ENCODE measurements around the gene PAAF1. TPM values are rescaled to one million over a fixed set of nuclear protein-coding genes. Genes with fewer than 3 reads are reported as not detected.

PAAF1 gene
- total and polyA plus RNA-seq, 2 donors (not counting 1 experiment from before 2014, with no cell fraction given), result 9.2 to 17.5 TPM

DNA sequence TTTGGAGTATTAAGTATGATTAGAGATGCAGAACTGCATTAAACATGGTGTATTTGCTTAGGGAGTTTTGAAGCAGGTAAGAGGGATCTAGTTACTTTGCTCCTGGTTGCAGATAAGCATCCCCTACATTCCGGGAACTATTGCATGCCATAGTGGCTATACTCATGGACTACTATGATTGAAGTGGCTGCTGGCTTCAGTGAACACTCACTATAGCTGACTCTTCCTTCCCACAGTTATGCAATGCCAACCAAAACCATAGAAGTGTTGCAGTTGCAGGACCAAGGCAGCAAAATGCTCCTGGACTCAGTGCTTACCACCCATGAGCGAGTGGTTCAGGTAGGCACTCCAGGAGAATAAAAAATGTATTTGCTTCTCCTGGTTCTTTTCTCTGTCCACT is 17.1 kb upstream of the PAAF1 start:
- no peak overlapping the region for H3K4me2 ChIP-seq (ENCODE audit: extremely low read depth, insufficient read depth, low read length)
- no peak overlapping the region for H3K9ac ChIP-seq (ENCODE audit: insufficient read depth, low read length)
- no peaks in the 10 kb centered on the region for H3K4me1 ChIP-seq (ENCODE audit: control insufficient read depth, extremely low read depth, insufficient read depth, low read length)
- H3K36me3 ChIP-seq (ENCODE audit: control insufficient read depth, insufficient read depth, low read length), result no peaks in the 10 kb centered on the region
- no peak overlapping the region for H2AFZ ChIP-seq (ENCODE audit: low read length)
- no peak overlapping the region for H3K27ac ChIP-seq (ENCODE audit: insufficient read depth, low read length)
- H3K4me3 ChIP-seq (replicated peaks in 1 of 4; ENCODE audit: control extremely low read depth in 1 of 4, insufficient read depth in 1 of 4, low read depth in 3 of 4, low read length in 4 of 4), result no peak overlapping the region
- no peaks in the 10 kb centered on the region for H3K79me2 ChIP-seq (ENCODE audit: control insufficient read depth, insufficient read depth, low read length)
- H3K27me3 ChIP-seq (ENCODE audit: control insufficient read depth, insufficient read depth, low read length), result no peaks in the 10 kb centered on the region
- DNase-seq (ENCODE audit: low read depth in 2 of 2), result peak in 1 of 2 donors; percentile 14
- no peaks in the 10 kb centered on the region for H4K20me1 ChIP-seq (ENCODE audit: control insufficient read depth, extremely low read depth, insufficient read depth, low read length)
- no peak for TF ChIP-seq EZH2 (IDR thresholded peaks at IDR 0.05; ENCODE audit: low read length, missing control alignments)
- TF ChIP-seq, protein P1, sequence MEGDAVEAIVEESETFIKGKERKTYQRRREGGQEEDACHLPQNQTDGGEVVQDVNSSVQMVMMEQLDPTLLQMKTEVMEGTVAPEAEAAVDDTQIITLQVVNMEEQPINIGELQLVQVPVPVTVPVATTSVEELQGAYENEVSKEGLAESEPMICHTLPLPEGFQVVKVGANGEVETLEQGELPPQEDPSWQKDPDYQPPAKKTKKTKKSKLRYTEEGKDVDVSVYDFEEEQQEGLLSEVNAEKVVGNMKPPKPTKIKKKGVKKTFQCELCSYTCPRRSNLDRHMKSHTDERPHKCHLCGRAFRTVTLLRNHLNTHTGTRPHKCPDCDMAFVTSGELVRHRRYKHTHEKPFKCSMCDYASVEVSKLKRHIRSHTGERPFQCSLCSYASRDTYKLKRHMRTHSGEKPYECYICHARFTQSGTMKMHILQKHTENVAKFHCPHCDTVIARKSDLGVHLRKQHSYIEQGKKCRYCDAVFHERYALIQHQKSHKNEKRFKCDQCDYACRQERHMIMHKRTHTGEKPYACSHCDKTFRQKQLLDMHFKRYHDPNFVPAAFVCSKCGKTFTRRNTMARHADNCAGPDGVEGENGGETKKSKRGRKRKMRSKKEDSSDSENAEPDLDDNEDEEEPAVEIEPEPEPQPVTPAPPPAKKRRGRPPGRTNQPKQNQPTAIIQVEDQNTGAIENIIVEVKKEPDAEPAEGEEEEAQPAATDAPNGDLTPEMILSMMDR (conservative IDR thresholded peaks at IDR 0.05 in 1 of 2, IDR thresholded peaks at IDR 0.05 in 1 of 2; ENCODE audit: low read depth in 1 of 2, low read length in 2 of 2), result no peak
- no peaks in the 10 kb centered on the region for H3K9me3 ChIP-seq (ENCODE audit: control insufficient read depth, insufficient read depth, low read depth, low read length)

DNA sequence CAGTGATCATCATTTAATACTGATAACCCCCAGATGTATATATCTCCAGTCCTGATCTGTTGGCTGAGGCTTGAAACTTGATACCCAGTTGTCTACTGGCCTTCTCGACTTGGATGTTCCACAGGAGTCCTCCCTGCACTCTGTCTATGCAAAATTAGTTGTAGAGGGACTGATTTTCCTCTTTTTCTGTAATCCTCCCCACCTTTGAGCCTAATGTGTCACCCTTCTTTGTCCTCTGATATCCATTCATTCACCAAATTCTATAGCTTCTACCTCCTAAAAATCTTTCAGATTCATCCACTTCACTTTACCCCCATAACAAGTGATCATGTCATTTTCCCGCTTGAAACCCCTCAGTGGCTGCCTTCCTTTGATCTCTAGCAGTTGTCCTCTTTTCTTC is 16.6 kb upstream of the PAAF1 start:
- no peaks in the 10 kb centered on the region for H3K79me2 ChIP-seq (ENCODE audit: control insufficient read depth, insufficient read depth, low read length)
- TF ChIP-seq EZH2 (IDR thresholded peaks at IDR 0.05; ENCODE audit: low read length, missing control alignments), result no peak
- TF ChIP-seq, protein P1 (conservative IDR thresholded peaks at IDR 0.05 in 1 of 2, IDR thresholded peaks at IDR 0.05 in 1 of 2; ENCODE audit: low read depth in 1 of 2, low read length in 2 of 2), result no peak
- no peak overlapping the region for H3K9ac ChIP-seq (ENCODE audit: insufficient read depth, low read length)

DNA sequence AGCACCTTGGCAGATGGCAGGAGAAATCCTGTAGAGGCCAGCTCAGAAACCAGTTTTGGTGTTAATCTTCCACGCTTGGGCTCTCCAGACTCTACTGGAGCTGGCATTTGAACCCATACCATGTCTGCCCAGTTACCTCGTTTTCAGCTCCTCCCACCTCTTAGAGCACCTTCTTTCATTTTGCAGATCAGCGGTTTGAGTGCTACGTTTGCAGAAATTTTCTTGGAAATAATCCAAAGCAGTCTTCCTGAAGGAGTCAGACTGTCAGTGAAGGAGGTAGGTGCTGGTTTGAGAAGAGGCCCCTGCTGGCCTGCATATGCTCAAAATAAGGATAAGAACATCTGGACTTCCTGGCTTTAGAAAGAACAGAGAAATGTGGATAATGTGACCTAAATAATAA is 13.8 kb upstream of the PAAF1 start:
- TF ChIP-seq, protein P1 (conservative IDR thresholded peaks at IDR 0.05 in 1 of 2, IDR thresholded peaks at IDR 0.05 in 1 of 2; ENCODE audit: low read depth in 1 of 2, low read length in 2 of 2), result no peak
- TF ChIP-seq EZH2 (IDR thresholded peaks at IDR 0.05; ENCODE audit: low read length, missing control alignments), result no peak
- Histone ChIP-seq H3K36me3 (ENCODE audit: control insufficient read depth, insufficient read depth, low read length) (no peaks in the 10 kb centered on the region), H3K4me2 (ENCODE audit: extremely low read depth, insufficient read depth, low read length) (no peak overlapping the region), H3K27ac (ENCODE audit: insufficient read depth, low read length) (no peak overlapping the region), H3K4me1 (ENCODE audit: control insufficient read depth, extremely low read depth, insufficient read depth, low read length) (peaks cover 2% of the 10 kb centered on the region), H3K9ac (ENCODE audit: insufficient read depth, low read length) (no peak overlapping the region), H3K27me3 (ENCODE audit: control insufficient read depth, insufficient read depth, low read length) (no peaks in the 10 kb centered on the region), H3K4me3 (replicated peaks in 1 of 4; ENCODE audit: control extremely low read depth in 1 of 4, insufficient read depth in 1 of 4, low read depth in 3 of 4, low read length in 4 of 4) (no peak overlapping the region), H2AFZ (ENCODE audit: low read length) (no peak overlapping the region), H4K20me1 (ENCODE audit: control insufficient read depth, extremely low read depth, insufficient read depth, low read length) (no peaks in the 10 kb centered on the region), H3K9me3 (ENCODE audit: control insufficient read depth, insufficient read depth, low read depth, low read length) (no peaks in the 10 kb centered on the region), H3K79me2 (ENCODE audit: control insufficient read depth, insufficient read depth, low read length) (no peaks in the 10 kb centered on the region)
- no peak for DNase-seq (ENCODE audit: low read depth in 2 of 2)

More for the DNA sequence above, 16.6 kb upstream of the PAAF1 start:
- Histone ChIP-seq H3K27me3 (ENCODE audit: control insufficient read depth, insufficient read depth, low read length) (no peaks in the 10 kb centered on the region), H3K4me2 (ENCODE audit: extremely low read depth, insufficient read depth, low read length) (no peak overlapping the region), H3K4me1 (ENCODE audit: control insufficient read depth, extremely low read depth, insufficient read depth, low read length) (no peaks in the 10 kb centered on the region), H3K36me3 (ENCODE audit: control insufficient read depth, insufficient read depth, low read length) (no peaks in the 10 kb centered on the region), H2AFZ (ENCODE audit: low read length) (no peak overlapping the region), H3K9me3 (ENCODE audit: control insufficient read depth, insufficient read depth, low read depth, low read length) (no peaks in the 10 kb centered on the region), H3K4me3 (replicated peaks in 1 of 4; ENCODE audit: control extremely low read depth in 1 of 4, insufficient read depth in 1 of 4, low read depth in 3 of 4, low read length in 4 of 4) (no peak overlapping the region), H3K27ac (ENCODE audit: insufficient read depth, low read length) (no peak overlapping the region), H4K20me1 (ENCODE audit: control insufficient read depth, extremely low read depth, insufficient read depth, low read length) (no peaks in the 10 kb centered on the region)
- no peak for DNase-seq (ENCODE audit: low read depth in 2 of 2)
